Measurements from ENCODE around the gene FSTL3. TPM values are rescaled to one million over a fixed set of nuclear protein-coding genes. Genes with fewer than 3 reads are reported as not detected.
A peak's percentile ranks its signal among the peaks of the same experiment; 100 is the strongest.

Gene FSTL3
- total and polyA plus RNA-seq, 2 donors: 3.1 to 12.5 TPM

- H3K4me1 ChIP-seq (ENCODE audit: control insufficient read depth in 2 of 2, insufficient read depth in 2 of 2, low read length in 2 of 2): peaks cover 17 to 19% of the 10 kb centered on the region in 2 donors
- peak overlapping the region; percentile 40 to 60 for H3K27ac ChIP-seq (ENCODE audit: low read depth in 1 of 2, low read length in 1 of 2)
- no peak for DNase-seq (ENCODE audit: low read depth in 6 of 9, low spot score in 9 of 9)
Measured at GRCh38 chr19:633786-634639, 42.2 kb upstream of the FSTL3 start.

GRCh38 chr19:634975-635652, 41.1 kb upstream of the FSTL3 start:
- peaks cover 20 to 24% of the 10 kb centered on the region in 2 donors for H3K4me1 ChIP-seq (ENCODE audit: control insufficient read depth in 2 of 2, insufficient read depth in 2 of 2, low read length in 2 of 2)
- no peak for DNase-seq (ENCODE audit: low read depth in 6 of 9, low spot score in 9 of 9)
- peaks cover 7 to 8% of the 10 kb centered on the region in 2 donors for H3K36me3 ChIP-seq (ENCODE audit: control insufficient read depth in 2 of 2, insufficient read depth in 2 of 2, low read length in 1 of 2)
- WGBS: 96% methylated on average over 16 of the region's 16 CpGs
- no peak overlapping the region for H3K4me3 ChIP-seq (ENCODE audit: low read length in 2 of 2)
- H3K27ac ChIP-seq (ENCODE audit: low read depth in 1 of 2, low read length in 1 of 2): no peak overlapping the region
- H3K27me3 ChIP-seq (ENCODE audit: control insufficient read depth in 2 of 2, insufficient read depth in 1 of 2, low read length in 1 of 2): peaks cover 8 to 20% of the 10 kb centered on the region in 2 donors
- peaks cover 0 to 5% of the 10 kb centered on the region in 2 donors for H3K9me3 ChIP-seq (ENCODE audit: control insufficient read depth in 2 of 2, insufficient read depth in 1 of 2, low read length in 1 of 2)

More at GRCh38 chr19:633786-634639, 42.2 kb upstream of the FSTL3 start:
- Histone ChIP-seq H3K9me3 (ENCODE audit: control insufficient read depth in 2 of 2, insufficient read depth in 1 of 2, low read length in 1 of 2) (peaks cover 0 to 5% of the 10 kb centered on the region in 2 donors), H3K36me3 (ENCODE audit: control insufficient read depth in 2 of 2, insufficient read depth in 2 of 2, low read length in 1 of 2) (peaks cover 12 to 13% of the 10 kb centered on the region in 2 donors), H3K4me3 (ENCODE audit: low read length in 2 of 2) (peak overlapping the region; percentile 90 to 91), H3K27me3 (ENCODE audit: control insufficient read depth in 2 of 2, insufficient read depth in 1 of 2, low read length in 1 of 2) (peaks cover 6 to 13% of the 10 kb centered on the region in 2 donors)
- WGBS: 34% methylated on average over 32 of the region's 32 CpGs

- no peak overlapping the region for H3K27ac ChIP-seq (ENCODE audit: low read depth in 1 of 2, low read length in 1 of 2)
- H3K27me3 ChIP-seq (ENCODE audit: control insufficient read depth in 2 of 2, insufficient read depth in 1 of 2, low read length in 1 of 2): peaks cover 8 to 26% of the 10 kb centered on the region in 2 donors
- WGBS: 71% methylated on average over 17 of the region's 17 CpGs
- no peak overlapping the region for H3K4me3 ChIP-seq (ENCODE audit: low read length in 2 of 2)
- H3K9me3 ChIP-seq (ENCODE audit: control insufficient read depth in 2 of 2, insufficient read depth in 1 of 2, low read length in 1 of 2): no peaks in the 10 kb centered on the region
- no peak for DNase-seq (ENCODE audit: low read depth in 6 of 9, low spot score in 9 of 9)
- H3K4me1 ChIP-seq (ENCODE audit: control insufficient read depth in 2 of 2, insufficient read depth in 2 of 2, low read length in 2 of 2): peaks cover 8 to 12% of the 10 kb centered on the region in 2 donors
- peaks cover 0 to 10% of the 10 kb centered on the region in 2 donors for H3K36me3 ChIP-seq (ENCODE audit: control insufficient read depth in 2 of 2, insufficient read depth in 2 of 2, low read length in 1 of 2)
Measured at GRCh38 chr19:638906-639252, 37.3 kb upstream of the FSTL3 start.

GRCh38 chr19:639253-640160, 36.7 kb upstream of the FSTL3 start, which contains the start of gene FGF22:
Gene FGF22 (plus strand): TSS chr19:639879. CDS start chr19:639926, 47 bp downstream.
- Histone ChIP-seq H3K4me3 (ENCODE audit: low read length in 2 of 2) (peak within 1 kb of the TSS; percentile 13 to 50), H3K27me3 (ENCODE audit: control insufficient read depth in 2 of 2, insufficient read depth in 1 of 2, low read length in 1 of 2) (peaks cover 8 to 26% of the 10 kb centered on the region in 2 donors), H3K4me1 (ENCODE audit: control insufficient read depth in 2 of 2, insufficient read depth in 2 of 2, low read length in 2 of 2) (peaks cover 3 to 7% of the 10 kb centered on the region in 2 donors), H3K36me3 (ENCODE audit: control insufficient read depth in 2 of 2, insufficient read depth in 2 of 2, low read length in 1 of 2) (peaks cover 0 to 14% of the 10 kb centered on the region in 2 donors), H3K27ac (ENCODE audit: low read depth in 1 of 2, low read length in 1 of 2) (no peak within 1 kb of the TSS), H3K9me3 (ENCODE audit: control insufficient read depth in 2 of 2, insufficient read depth in 1 of 2, low read length in 1 of 2) (no peaks in the 10 kb centered on the region)
- DNase-seq (ENCODE audit: low read depth in 6 of 9, low spot score in 9 of 9): peak in 7 of 9 donors; percentile 65 to 91 (median 83)
- WGBS: 8% methylated on average over 109 of the region's 109 CpGs

- Histone ChIP-seq H3K4me3 (ENCODE audit: low read length in 2 of 2) (peak overlapping the region in 1 of 2 donors; percentile 50), H3K27me3 (ENCODE audit: control insufficient read depth in 2 of 2, insufficient read depth in 1 of 2, low read length in 1 of 2) (peaks cover 8 to 26% of the 10 kb centered on the region in 2 donors), H3K9me3 (ENCODE audit: control insufficient read depth in 2 of 2, insufficient read depth in 1 of 2, low read length in 1 of 2) (no peaks in the 10 kb centered on the region), H3K4me1 (ENCODE audit: control insufficient read depth in 2 of 2, insufficient read depth in 2 of 2, low read length in 2 of 2) (peaks cover 3 to 7% of the 10 kb centered on the region in 2 donors), H3K27ac (ENCODE audit: low read depth in 1 of 2, low read length in 1 of 2) (no peak overlapping the region), H3K36me3 (ENCODE audit: control insufficient read depth in 2 of 2, insufficient read depth in 2 of 2, low read length in 1 of 2) (peaks cover 0 to 19% of the 10 kb centered on the region in 2 donors)
- 62% methylated on average over 25 of the region's 25 CpGs for WGBS
- DNase-seq (ENCODE audit: low read depth in 6 of 9, low spot score in 9 of 9): no peak
Measured at GRCh38 chr19:640161-640558, 36.0 kb upstream of the FSTL3 start.

- Histone ChIP-seq H3K4me1 (ENCODE audit: control insufficient read depth in 2 of 2, insufficient read depth in 2 of 2, low read length in 2 of 2) (peaks cover 3 to 7% of the 10 kb centered on the region in 2 donors), H3K4me3 (ENCODE audit: low read length in 2 of 2) (no peak overlapping the region), H3K9me3 (ENCODE audit: control insufficient read depth in 2 of 2, insufficient read depth in 1 of 2, low read length in 1 of 2) (no peaks in the 10 kb centered on the region), H3K27me3 (ENCODE audit: control insufficient read depth in 2 of 2, insufficient read depth in 1 of 2, low read length in 1 of 2) (peaks cover 8 to 26% of the 10 kb centered on the region in 2 donors), H3K27ac (ENCODE audit: low read depth in 1 of 2, low read length in 1 of 2) (no peak overlapping the region), H3K36me3 (ENCODE audit: control insufficient read depth in 2 of 2, insufficient read depth in 2 of 2, low read length in 1 of 2) (peaks cover 2 to 21% of the 10 kb centered on the region in 2 donors)
- no peak for DNase-seq (ENCODE audit: low read depth in 6 of 9, low spot score in 9 of 9)
- WGBS: 95% methylated on average over 31 of the region's 31 CpGs
Measured at GRCh38 chr19:640606-641189, 35.5 kb upstream of the FSTL3 start.

GRCh38 chr19:641702-642101, 34.5 kb upstream of the FSTL3 start:
- H3K4me1 ChIP-seq (ENCODE audit: control insufficient read depth in 2 of 2, insufficient read depth in 2 of 2, low read length in 2 of 2): peaks cover 3 to 7% of the 10 kb centered on the region in 2 donors
- H3K9me3 ChIP-seq (ENCODE audit: control insufficient read depth in 2 of 2, insufficient read depth in 1 of 2, low read length in 1 of 2): no peaks in the 10 kb centered on the region
- 93% methylated on average over 17 of the region's 17 CpGs for WGBS
- no peak overlapping the region for H3K27ac ChIP-seq (ENCODE audit: low read depth in 1 of 2, low read length in 1 of 2)
- H3K4me3 ChIP-seq (ENCODE audit: low read length in 2 of 2): no peak overlapping the region
- no peak for DNase-seq (ENCODE audit: low read depth in 6 of 9, low spot score in 9 of 9)
- H3K36me3 ChIP-seq (ENCODE audit: control insufficient read depth in 2 of 2, insufficient read depth in 2 of 2, low read length in 1 of 2): peaks cover 10 to 31% of the 10 kb centered on the region in 2 donors
- peaks cover 8 to 26% of the 10 kb centered on the region in 2 donors for H3K27me3 ChIP-seq (ENCODE audit: control insufficient read depth in 2 of 2, insufficient read depth in 1 of 2, low read length in 1 of 2)
